HepG2 (cell line): ENCODE measurements around the gene NF2. TPM values are rescaled to one million over a fixed set of nuclear protein-coding genes. Genes with fewer than 3 reads are reported as not detected.

Experiments used
- ATAC-seq: fragments of 200-7000 bp; cut with Tn5 transposase; 3 replicates; pipeline ENCODE4 v1.9.1; 2020; ENCODE audit warnings: mild to moderate bottlenecking, moderate library complexity
- BruUV-seq: library from RNA; stranded (reverse); fragments of 400-500 nt; replicated peaks from 2 replicates; lab custom pipeline; 2021; lab: Mats Ljungman, UMichigan
- CTCF ChIA-PET: fragments of 300-600 bp; formaldehyde crosslinking; extraction: SDS; loops from one replicate; lab custom pipeline; 2021; ENCODE audit warnings: low total read pairs, inconsistent platforms, low intra/inter-chr PET ratio; lab: Yijun Ruan, JAX
- POLR2A ChIA-PET: fragments of 350-600 bp; sonication (Branson Sonifier 250); formaldehyde crosslinking; loops from one replicate; lab custom pipeline; 2020; ENCODE audit warnings: antibody characterized with exemption, inconsistent platforms; lab: Yijun Ruan, JAX
- DNase-seq: peaks from one replicate; pipeline ENCODE4 v3.0.0-alpha.2; 2015; ENCODE audit warnings: low spot score
- FAIRE-seq: peaks from 3 replicates; lab custom pipeline; 2011; peaks lifted over from hg19 to GRCh38; lab: Jason Lieb, UNC
- H2AFZ ChIP-seq: one replicate; pipeline ENCODE4 v1.6.1; 2011; ENCODE audit warnings: low read length, inconsistent platforms
- H3K27ac ChIP-seq: fragments of 300-600 bp; 3 replicates; pipeline ENCODE4 v1.8.0; 2011; ENCODE audit warnings: mixed run types, mild to moderate bottlenecking, mixed read lengths, low read length, inconsistent platforms; ENCODE audit not compliant: insufficient read depth; ENCODE audit errors: extremely low read length
- H3K27me3 ChIP-seq, 2 experiments: fragments of 200-600 bp in 1 of 2; 2 replicates in 1 of 2; 3 replicates in 1 of 2; pipeline versions ENCODE4 v1.6.0 to v1.8.0; 2011; ENCODE audit warnings: low read length in 2 of 2, mild to moderate bottlenecking in 2 of 2, moderate library complexity in 2 of 2, inconsistent platforms in 1 of 2; ENCODE audit not compliant: insufficient read depth in 2 of 2, control insufficient read depth in 1 of 2
- H3K36me3 ChIP-seq, 2 experiments: fragments of 200-600 bp in 1 of 2; replicated peaks in 1 of 2; 2 replicates in 1 of 2; 3 replicates in 1 of 2; pipeline versions ENCODE4 v1.5.1 to v1.8.0; 2011; ENCODE audit warnings: low read length in 2 of 2, inconsistent platforms in 1 of 2; ENCODE audit not compliant: insufficient read depth in 2 of 2, control insufficient read depth in 1 of 2
- H3K4me1 ChIP-seq: 2 replicates; pipeline ENCODE4 v1.5.1; 2012; ENCODE audit warnings: low read length, inconsistent platforms; ENCODE audit not compliant: insufficient read depth
- H3K4me2 ChIP-seq: 2 replicates; pipeline ENCODE4 v1.6.0; 2011; ENCODE audit warnings: low read depth, low read length, inconsistent platforms
- H3K4me3 ChIP-seq, 3 experiments: fragments of 200-600 bp in 1 of 3; sonication (generic), shearing (Covaris generic) in 1 of 3; replicated peaks in 1 of 3; 2 replicates each; pipeline ENCODE4 v1.5.1; 2011 to 2016; ENCODE audit warnings: low read length in 3 of 3, inconsistent platforms in 2 of 3, low read depth in 2 of 3, mild to moderate bottlenecking in 2 of 3, control low read depth in 1 of 3, mixed read lengths in 1 of 3; ENCODE audit not compliant: insufficient read depth in 1 of 3
- H3K79me2 ChIP-seq: one replicate; pipeline ENCODE4 v1.6.1; 2011; ENCODE audit warnings: low read length, inconsistent platforms; ENCODE audit not compliant: insufficient read depth
- H3K9ac ChIP-seq: 2 replicates; pipeline ENCODE4 v1.6.0; 2011; ENCODE audit warnings: mild to moderate bottlenecking, low read depth, low read length, inconsistent platforms; ENCODE audit not compliant: insufficient read depth
- H3K9me3 ChIP-seq: 2 replicates; pipeline ENCODE4 v1.5.1; 2012; ENCODE audit warnings: mild to moderate bottlenecking, low read length
- H4K20me1 ChIP-seq: 2 replicates; pipeline ENCODE4 v1.6.0; 2011; ENCODE audit warnings: inconsistent platforms, mild to moderate bottlenecking, low read length, moderate library complexity; ENCODE audit not compliant: insufficient read depth
- ARNTL ChIP-seq: sonication (generic); formaldehyde crosslinking; IDR thresholded peaks from 2 replicates; pipeline ENCODE4 v1.4.0; 2020; ENCODE audit warnings: mild to moderate bottlenecking, missing genetic modification reagents
- ATM ChIP-seq: fragments of 450-650 bp; IDR thresholded peaks from 2 replicates; pipeline ENCODE4 v1.7.1; 2017; ENCODE audit warnings: mild to moderate bottlenecking, borderline replicate concordance
- DNMT3B ChIP-seq: conservative IDR thresholded peaks from 2 replicates; pipeline ENCODE4 v1.6.1; 2016; ENCODE audit warnings: missing biosample characterization, control low read depth
- HDAC6 ChIP-seq: fragments of 200-600 bp; sonication (generic); IDR thresholded peaks from 2 replicates; pipeline ENCODE4 v1.7.0; 2017; ENCODE audit warnings: mild to moderate bottlenecking, antibody characterized with exemption, low read length, low read depth
- HOXA5 ChIP-seq: sonication (generic); formaldehyde crosslinking; IDR thresholded peaks from 2 replicates; pipeline ENCODE4 v1.4.0; 2020; ENCODE audit warnings: missing genetic modification reagents
- KLF6 ChIP-seq: IDR thresholded peaks from 2 replicates; pipeline ENCODE4 v1.8.0; 2016; ENCODE audit warnings: missing biosample characterization, missing genetic modification reagents
- PHF21A ChIP-seq: sonication (generic); formaldehyde crosslinking; IDR thresholded peaks from 2 replicates; pipeline ENCODE4 v1.5.0; 2020; ENCODE audit warnings: mild to moderate bottlenecking, missing genetic modification reagents
- REL ChIP-seq: sonication (generic); formaldehyde crosslinking; conservative IDR thresholded peaks from 2 replicates; pipeline ENCODE4 v1.8.0; 2022; ENCODE audit warnings: mild to moderate bottlenecking, missing genetic modification reagents, moderate library complexity
- SNAPC2 ChIP-seq: sonication (generic); formaldehyde crosslinking; IDR thresholded peaks from 2 replicates; pipeline ENCODE4 v1.8.1; 2022; ENCODE audit warnings: mild to moderate bottlenecking, missing genetic modification reagents
- ZNF7 ChIP-seq: IDR thresholded peaks from 2 replicates; pipeline ENCODE4 v1.6.1; 2016; ENCODE audit warnings: missing biosample characterization, missing genetic modification reagents
- ZNF761 ChIP-seq: sonication (generic); formaldehyde crosslinking; conservative IDR thresholded peaks from 2 replicates; pipeline ENCODE4 v1.4.0; 2020; ENCODE audit warnings: mild to moderate bottlenecking, missing genetic modification reagents
- WGBS: methylation state at CpG from one replicate; pipeline ENCODE4 v1.1.6; 2017; ENCODE audit warnings: low lambda C conversion rate; 5-methylcytosine and 5-hydroxymethylcytosine counted together
- in situ Hi-C: cut with HindIII; loops from 2 replicates; pipeline ENCODE4 v1.10.0; 2017; ENCODE audit warnings: low pct_unique_long_range_greater_than_20kb; ENCODE audit not compliant: extremely low pct_ligation_motif_present
- intact Hi-C: fragments of 100-400 bp; cut with micrococcal nuclease; formaldehyde crosslinking; loops from one replicate; pipeline ENCODE4 v1.10.0; 2022; ENCODE audit not compliant: unreplicated experiment
- polyA plus RNA-seq, 8 experiments: library from polyadenylated mRNA; depleted of rRNA in 3 of 8; stranded (reverse) in 7 of 8; unstranded in 1 of 8; fragments of >200 nt; fragmentation: Illumina TruSeq in 4 of 8; extraction: Trizol in 4 of 8; gene quantifications; 2 replicates each; pipeline versions ENCODE4 v1.2.1 to v1.2.3, GENCODE V29; 2011 to 2016; ENCODE audit warnings: low read depth in 4 of 8, missing spikeins in 1 of 8, mixed read lengths in 1 of 8; ENCODE audit not compliant: insufficient read depth in 1 of 8
- total RNA-seq, 5 experiments: library from RNA; depleted of rRNA; stranded (reverse); fragments of >200 nt; fragmentation: Illumina TruSeq; extraction: Trizol; gene quantifications; 2 replicates each; pipeline ENCODE4 v1.2.3, GENCODE V29; 2016; ENCODE audit warnings: low read depth in 1 of 5
- TF ChIP-seq, protein P1 (sequence below): IDR thresholded peaks from 2 replicates; pipeline ENCODE4 v1.6.1; 2012; ENCODE audit warnings: low read depth, low read length, improper control_type of control experiment
- TF ChIP-seq, protein P2 (sequence below): sonication (generic); formaldehyde crosslinking; IDR thresholded peaks from 2 replicates; pipeline ENCODE4 v1.5.0; 2020; ENCODE audit warnings: missing genetic modification reagents, mild to moderate bottlenecking, borderline replicate concordance

The NF2 gene
- total and polyA plus RNA-seq, 2 of the 13 experiments (the other 11 are each of a cell fraction or from before 2014, with no cell fraction given): 9.3 to 33.3 TPM

DNA sequence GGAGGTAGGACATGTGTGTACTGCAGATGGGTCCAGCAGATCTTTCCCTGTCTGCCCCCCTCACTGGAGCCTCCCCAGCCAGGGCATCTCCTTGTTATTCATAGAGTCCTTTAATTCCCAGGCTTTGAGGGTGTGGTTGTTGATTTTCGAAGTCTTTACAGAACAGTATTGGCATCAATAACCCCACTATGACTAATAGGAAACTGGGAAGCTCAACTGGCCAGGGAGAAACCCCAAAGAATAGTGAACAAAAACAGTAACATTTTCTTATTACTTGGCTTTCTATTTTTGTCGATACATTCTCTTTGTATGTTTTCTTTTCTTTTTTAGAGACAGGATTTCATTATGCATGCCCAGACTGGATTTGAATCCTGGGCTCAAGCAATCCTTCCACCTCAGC, 57.9 kb downstream of the NF2 start:
- intact Hi-C loops: no loop called here
- in situ Hi-C loops: no loop called here

GRCh38 chr22:29663180-29663821, 59.9 kb downstream of the NF2 start:
- Histone ChIP-seq H3K27ac (no peak overlapping the region), H3K9me3 (no peaks in the 10 kb centered on the region), H3K4me2 (no peak overlapping the region), H3K4me1 (no peaks in the 10 kb centered on the region), H3K9ac (no peak overlapping the region), H4K20me1 (no peaks in the 10 kb centered on the region), H3K79me2 (no peaks in the 10 kb centered on the region), H3K36me3 (peaks cover 11 to 26% of the 10 kb centered on the region in 2 experiments), H3K27me3 (no peaks in the 10 kb centered on the region), H2AFZ (no peak overlapping the region), H3K4me3 (no peak overlapping the region)
- ChIA-PET CTCF (no interaction called here), POLR2A (no interaction called here)
- in situ Hi-C loops (no loop called here), intact Hi-C loops (no loop called here)
- no TSS peak for BruUV-seq
- 97% methylated on average over 8 of the region's 8 CpGs for WGBS
- TF ChIP-seq ATM (no peak), ZNF761 (CRISPR knock-in tag) (no peak), REL (CRISPR knock-in tag) (no peak), HDAC6 (no peak), PHF21A (CRISPR knock-in tag) (no peak), ARNTL (CRISPR knock-in tag) (no peak), HOXA5 (CRISPR knock-in tag) (no peak), ZNF7 (CRISPR knock-in tag) (no peak)
- TF ChIP-seq, protein P1, sequence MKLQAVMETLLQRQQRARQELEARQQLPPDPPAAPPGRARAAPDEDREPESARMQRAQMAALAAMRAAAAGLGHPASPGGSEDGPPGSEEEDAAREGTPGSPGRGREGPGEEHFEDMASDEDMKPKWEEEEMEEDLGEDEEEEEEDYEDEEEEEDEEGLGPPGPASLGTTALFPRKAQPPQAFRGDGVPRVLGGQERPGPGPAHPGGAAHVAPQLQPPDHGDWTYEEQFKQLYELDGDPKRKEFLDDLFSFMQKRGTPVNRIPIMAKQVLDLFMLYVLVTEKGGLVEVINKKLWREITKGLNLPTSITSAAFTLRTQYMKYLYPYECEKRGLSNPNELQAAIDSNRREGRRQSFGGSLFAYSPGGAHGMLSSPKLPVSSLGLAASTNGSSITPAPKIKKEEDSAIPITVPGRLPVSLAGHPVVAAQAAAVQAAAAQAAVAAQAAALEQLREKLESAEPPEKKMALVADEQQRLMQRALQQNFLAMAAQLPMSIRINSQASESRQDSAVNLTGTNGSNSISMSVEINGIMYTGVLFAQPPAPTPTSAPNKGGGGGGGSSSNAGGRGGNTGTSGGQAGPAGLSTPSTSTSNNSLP: no peak
- ATAC-seq (no peak), DNase-seq (no peak), FAIRE-seq (no peak)

More for the DNA sequence above, 57.9 kb downstream of the NF2 start:
- ATAC-seq: no peak
- Histone ChIP-seq H3K4me3 (no peak overlapping the region), H3K79me2 (no peaks in the 10 kb centered on the region), H3K27ac (no peak overlapping the region), H3K4me2 (no peak overlapping the region), H2AFZ (no peak overlapping the region), H3K9me3 (no peaks in the 10 kb centered on the region), H3K9ac (no peak overlapping the region), H3K36me3 (peaks cover 11 to 28% of the 10 kb centered on the region in 2 experiments), H4K20me1 (no peaks in the 10 kb centered on the region), H3K4me1 (no peaks in the 10 kb centered on the region), H3K27me3 (no peaks in the 10 kb centered on the region)
- TF ChIP-seq SNAPC2 (CRISPR knock-in tag) (no peak), KLF6 (CRISPR knock-in tag) (no peak), DNMT3B (CRISPR knock-in tag) (no peak)
- TF ChIP-seq, protein P2, sequence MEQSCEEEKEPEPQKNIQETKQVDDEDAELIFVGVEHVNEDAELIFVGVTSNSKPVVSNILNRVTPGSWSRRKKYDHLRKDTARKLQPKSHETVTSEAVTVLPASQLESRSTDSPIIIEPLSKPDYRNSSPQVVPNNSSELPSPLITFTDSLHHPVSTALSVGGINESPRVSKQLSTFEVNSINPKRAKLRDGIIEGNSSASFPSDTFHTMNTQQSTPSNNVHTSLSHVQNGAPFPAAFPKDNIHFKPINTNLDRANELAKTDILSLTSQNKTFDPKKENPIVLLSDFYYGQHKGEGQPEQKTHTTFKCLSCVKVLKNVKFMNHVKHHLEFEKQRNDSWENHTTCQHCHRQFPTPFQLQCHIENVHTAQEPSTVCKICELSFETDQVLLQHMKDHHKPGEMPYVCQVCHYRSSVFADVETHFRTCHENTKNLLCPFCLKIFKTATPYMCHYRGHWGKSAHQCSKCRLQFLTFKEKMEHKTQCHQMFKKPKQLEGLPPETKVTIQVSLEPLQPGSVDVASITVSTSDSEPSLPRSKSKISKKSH (CRISPR knock-in tag): no peak
- CTCF ChIA-PET: no interaction called here
- BruUV-seq: no TSS peak
- 100% methylated on average over 2 of the region's 2 CpGs for WGBS
- DNase-seq: no peak
- no peak for FAIRE-seq
- POLR2A ChIA-PET: no interaction called here
